GM12878 (cell line): Measurements from ENCODE around the gene TMEM109. TPM values are rescaled to one million over a fixed set of nuclear protein-coding genes. Genes with fewer than 3 reads are reported as not detected.

ENCODE experiments used
- ATF3 ChIP-seq: IDR thresholded peaks from 2 replicates; pipeline ENCODE4 v1.6.1; 2011; ENCODE audit warnings: low read depth, mild to moderate bottlenecking, low read length, moderate library complexity, borderline replicate concordance; ENCODE audit errors: extremely low read depth
- CBX3 ChIP-seq: fragments of 200-600 bp; sonication (generic); IDR thresholded peaks from 2 replicates; pipeline ENCODE4 v1.6.1; 2016; ENCODE audit warnings: low read depth, borderline replicate concordance
- CEBPB ChIP-seq, 2 experiments: fragments of 150-350 bp in 1 of 2; IDR thresholded peaks; 2 replicates each; pipeline ENCODE4 v1.6.1; 2012 to 2014; ENCODE audit warnings: low read depth in 2 of 2, low read length in 2 of 2, borderline replicate concordance in 1 of 2, inconsistent platforms in 1 of 2
- CREB1 ChIP-seq: IDR thresholded peaks from 2 replicates; pipeline ENCODE4 v1.6.1; 2012; ENCODE audit warnings: low read depth, mild to moderate bottlenecking, inconsistent platforms
- CTCF ChIP-seq, 3 experiments: IDR thresholded peaks in 2 of 3; conservative IDR thresholded peaks in 1 of 3; 2 replicates each; pipeline ENCODE4 v1.5.1; 2011; ENCODE audit warnings: low read depth in 3 of 3, low read length in 3 of 3, mild to moderate bottlenecking in 3 of 3, control low read depth in 2 of 3, moderate library complexity in 2 of 3, inconsistent platforms in 1 of 3, mixed read lengths in 1 of 3; ENCODE audit not compliant: control insufficient read depth in 2 of 3, insufficient read depth in 1 of 3; ENCODE audit errors: extremely low read depth in 1 of 3
- E2F4 ChIP-seq: IDR thresholded peaks from 2 replicates; pipeline ENCODE4 v1.6.1; 2012; ENCODE audit warnings: low read depth, low read length, improper control_type of control experiment
- EGR1 ChIP-seq, 2 experiments: IDR thresholded peaks; 1 replicate in 1 of 2; 2 replicates in 1 of 2; pipeline ENCODE4 v1.6.1; 2011 to 2012; ENCODE audit warnings: low read depth in 2 of 2, low read length in 2 of 2, borderline replicate concordance in 1 of 2, mild to moderate bottlenecking in 1 of 2, moderate library complexity in 1 of 2
- KAT2A ChIP-seq: conservative IDR thresholded peaks from 2 replicates; pipeline ENCODE4 v1.6.1; 2011; ENCODE audit warnings: low read depth, low read length; ENCODE audit not compliant: control insufficient read depth
- NRF1 ChIP-seq: conservative IDR thresholded peaks from 2 replicates; pipeline ENCODE4 v1.6.1; 2011; ENCODE audit warnings: mild to moderate bottlenecking, low read depth, low read length, improper control_type of control experiment
- POLR2AphosphoS2 ChIP-seq: IDR thresholded peaks from 2 replicates; pipeline ENCODE4 v1.6.1; 2011; ENCODE audit warnings: low read depth, mild to moderate bottlenecking, low read length, improper control_type of control experiment, moderate library complexity
- POU2F2 ChIP-seq: IDR thresholded peaks from 3 replicates; pipeline ENCODE4 v1.6.1; 2011; ENCODE audit warnings: low read depth, mild to moderate bottlenecking, low read length, borderline replicate concordance
- PRDM15 ChIP-seq: fragments of 450-650 bp; formaldehyde crosslinking; IDR thresholded peaks from 2 replicates; pipeline ENCODE4 v1.4.0; 2020; ENCODE audit warnings: mild to moderate bottlenecking, moderate library complexity
- RAD51 ChIP-seq: fragments of 450-650 bp; IDR thresholded peaks from 2 replicates; pipeline ENCODE4 v1.6.1; 2016; ENCODE audit warnings: moderate library complexity, mild to moderate bottlenecking, inconsistent platforms
- RCOR1 ChIP-seq: conservative IDR thresholded peaks from 2 replicates; pipeline ENCODE4 v1.6.1; 2012; ENCODE audit warnings: low read depth, low read length, improper control_type of control experiment
- RUNX3 ChIP-seq: IDR thresholded peaks from 2 replicates; pipeline ENCODE4 v1.6.1; 2012; ENCODE audit warnings: low read length, inconsistent platforms
- SMC3 ChIP-seq: IDR thresholded peaks from 2 replicates; pipeline ENCODE4 v1.6.1; 2011; ENCODE audit warnings: low read length, improper control_type of control experiment, borderline replicate concordance
- STAT3 ChIP-seq: IDR thresholded peaks from 2 replicates; pipeline ENCODE4 v1.6.1; 2011; ENCODE audit warnings: low read depth, low read length, improper control_type of control experiment
- TARDBP ChIP-seq: IDR thresholded peaks from 2 replicates; pipeline ENCODE4 v1.6.1; 2016; ENCODE audit warnings: borderline replicate concordance
- ZNF217 ChIP-seq: fragments of 450-650 bp; IDR thresholded peaks from 2 replicates; pipeline ENCODE4 v1.6.1; 2017; ENCODE audit warnings: antibody characterized with exemption, mild to moderate bottlenecking
- ZNF384 ChIP-seq: IDR thresholded peaks from 2 replicates; pipeline ENCODE4 v1.6.1; 2012; ENCODE audit warnings: low read depth, mild to moderate bottlenecking, low read length, improper control_type of control experiment, borderline replicate concordance
- polyA plus RNA-seq, 11 experiments: library from polyadenylated mRNA; depleted of rRNA in 4 of 11; unstranded in 6 of 11; stranded (reverse) in 5 of 11; fragments of >200 nt; fragmentation: Nextera tagmentation in 4 of 11; fragmentation: Illumina TruSeq in 1 of 11; extraction: Ambion mirVana in 4 of 11; extraction: Trizol in 1 of 11; gene quantifications; 1 replicate in 1 of 11; 2 replicates in 10 of 11; pipeline versions ENCODE4 v1.2.1 to v1.2.3, GENCODE V29; 2011 to 2016; ENCODE audit warnings: inconsistent platforms in 2 of 11, missing spikeins in 2 of 11, low read depth in 1 of 11
- total RNA-seq, 4 experiments: library from RNA; depleted of rRNA in 3 of 4; stranded (reverse); fragments of >200 nt in 3 of 4; fragmentation: Illumina TruSeq in 1 of 4; extraction: Trizol in 1 of 4; gene quantifications; 2 replicates each; pipeline versions ENCODE4 v1.2.1 to v1.2.3, GENCODE V29; 2013 to 2021

The TMEM109 gene
- total and polyA plus RNA-seq, 10 of the 15 experiments (the other 5 are each of a cell fraction or from before 2014, with no cell fraction given), result 21.9 to 199 (median 85.2) TPM

- TF ChIP-seq E2F4 (no peak), CTCF (IDR thresholded peaks at IDR 0.05 in 2 of 3, conservative IDR thresholded peaks at IDR 0.05 in 1 of 3; ENCODE audit: control insufficient read depth in 2 of 3, extremely low read depth in 1 of 3, insufficient read depth in 1 of 3, low read depth in 3 of 3, low read length in 3 of 3) (no peak), CBX3 (no peak), STAT3 (no peak), POLR2AphosphoS2 (no peak), ZNF217 (no peak), ZNF384 (no peak), ATF3 (no peak), SMC3 (no peak), RUNX3 (no peak), EGR1 (IDR thresholded peaks at IDR 0.05; ENCODE audit: borderline replicate concordance in 1 of 2, low read depth in 2 of 2, low read length in 2 of 2) (no peak), RAD51 (0 out of 2 replicates have a peak, but pooled peaks have one; percentile 9), PRDM15 (CRISPR knock-in tag) (no peak), TARDBP (peak; percentile 86), NRF1 (peak; percentile 97), CEBPB (IDR thresholded peaks at IDR 0.05; ENCODE audit: borderline replicate concordance in 1 of 2, low read depth in 2 of 2, low read length in 2 of 2) (no peak), KAT2A (no peak), RCOR1 (no peak), CREB1 (no peak), POU2F2 (no peak)
Observed at GRCh38 chr11:60913793-60914632, at the start of gene TMEM109 (continued).
